ENCODE data around the gene RAB4A. TPM values are rescaled to one million over a fixed set of nuclear protein-coding genes. Genes with fewer than 3 reads are reported as not detected.

The RAB4A gene
- total RNA-seq, 1 experiment from 2014 or later: 66.7 TPM

- TF ChIP-seq CTCF (conservative IDR thresholded peaks at IDR 0.05): peak; percentile 97
- H4K8ac ChIP-seq (replicated peaks; ENCODE audit: insufficient read length, low read depth, low read length): no peak overlapping the region
- H3K27me3 ChIP-seq (ENCODE audit: insufficient read depth, low read length): no peaks in the 10 kb centered on the region
- WGBS (ENCODE audit: extremely low coverage, insufficient read length, low lambda C conversion rate): no CpG with 5 or more reads among the region's 4 CpGs
- H4K91ac ChIP-seq (ENCODE audit: insufficient read length, low read depth, low read length): no peak overlapping the region
- H3K4me1 Mint-ChIP-seq: peaks cover 23 to 27% of the 10 kb centered on the region in 2 experiments
- H3K27me3 Mint-ChIP-seq (ENCODE audit: low read depth): no peaks in the 10 kb centered on the region
- no peaks in the 10 kb centered on the region for H4K20me1 ChIP-seq (ENCODE audit: control insufficient read depth, insufficient read depth, insufficient read length)
- no peaks in the 10 kb centered on the region for H3K9me3 ChIP-seq (ENCODE audit: control insufficient read depth, low read depth, low read length)
- no peak overlapping the region for H3K56ac ChIP-seq (ENCODE audit: insufficient read length, low read depth, low read length)
- H2AFZ ChIP-seq (ENCODE audit: low read length): peak overlapping the region; percentile 93
- no peak overlapping the region for H4K5ac ChIP-seq (ENCODE audit: insufficient read length, low read depth, low read length)
- no peak overlapping the region for H3K14ac ChIP-seq (ENCODE audit: insufficient read depth, low read length)
- no peak overlapping the region for H2BK120ac ChIP-seq (ENCODE audit: low read depth, low read length, poor library complexity, severe bottlenecking)
- H2BK20ac ChIP-seq (ENCODE audit: low read depth, low read length, poor library complexity, severe bottlenecking): no peak overlapping the region
- H3K9ac ChIP-seq (ENCODE audit: extremely low read depth, insufficient read length, low read length): no peak overlapping the region
- peak overlapping the region; percentile 85 for H2AK5ac ChIP-seq (ENCODE audit: insufficient read length, low read length)
- H3K4me3 Mint-ChIP-seq: no peak overlapping the region
- no peaks in the 10 kb centered on the region for H3K23me2 ChIP-seq (ENCODE audit: insufficient read length, low read depth, low read length, poor library complexity, severe bottlenecking)
- H3K27ac ChIP-seq (ENCODE audit: insufficient read length, low read depth, low read length): no peak overlapping the region
- H3K18ac ChIP-seq (ENCODE audit: insufficient read length, low read depth, low read length): no peak overlapping the region
- H2BK5ac ChIP-seq (ENCODE audit: insufficient read length, low read length): no peak overlapping the region
- no peaks in the 10 kb centered on the region; the same call in 1 of the 2 replicates for H3K4me1 ChIP-seq (ENCODE audit: insufficient read depth, low read length)
- peak overlapping the region in 2 of 3 experiments; percentile 30 to 93; a peak in 3 of 7 replicates for H3K27ac Mint-ChIP-seq
- no peak overlapping the region for H3K4ac ChIP-seq (ENCODE audit: low read depth, low read length)
- no peaks in the 10 kb centered on the region; a peak in 1 of 7 replicates for H3K36me3 Mint-ChIP-seq (ENCODE audit: insufficient read depth in 1 of 3, low read depth in 3 of 3)
- no peak overlapping the region for H2BK15ac ChIP-seq (ENCODE audit: low read depth, low read length)
- no peaks in the 10 kb centered on the region for H3K79me2 ChIP-seq (ENCODE audit: insufficient read depth, low read length)
- H3T11ph ChIP-seq (ENCODE audit: low read length): no peak overlapping the region
- DNase-seq: peak; percentile 62
- no peaks in the 10 kb centered on the region for H3K79me1 ChIP-seq (ENCODE audit: insufficient read depth, low read depth, low read length, poor library complexity, severe bottlenecking)
- no peaks in the 10 kb centered on the region; a peak in 1 of 5 replicates for H3K9me3 Mint-ChIP-seq
- no peak overlapping the region for H2BK12ac ChIP-seq (ENCODE audit: insufficient read length, low read depth, low read length)
- no peak overlapping the region for H3K23ac ChIP-seq (ENCODE audit: insufficient read length, low read depth, low read length)
- no peak overlapping the region for H3K4me2 ChIP-seq (ENCODE audit: insufficient read depth, insufficient read length, low read length)
Measured at GRCh38 chr1:229258031-229258756, 12.7 kb upstream of the RAB4A start.
